Neural crest cell (in vitro differentiated cells): Measurements from ENCODE around the gene FARP1. TPM values are rescaled to one million over a fixed set of nuclear protein-coding genes. Genes with fewer than 3 reads are reported as not detected.
A peak's percentile ranks its signal among the peaks of the same experiment; 100 is the strongest.

Experiments
- DNase-seq: peaks from one replicate; pipeline ENCODE4 v3.0.0; 2021; ENCODE audit warnings: low read depth, mixed read lengths, low spot score
- H3K27ac Mint-ChIP-seq: one replicate; pipeline ENCODE4 v1.8.0; 2021; ENCODE audit warnings: mild to moderate bottlenecking, mixed read lengths; ENCODE audit not compliant: unreplicated experiment
- H3K27me3 Mint-ChIP-seq: 2 replicates; pipeline ENCODE4 v1.8.0; 2021; ENCODE audit warnings: low read depth, mild to moderate bottlenecking, mixed read lengths
- H3K36me3 Mint-ChIP-seq: 2 replicates; pipeline ENCODE4 v1.8.0; 2021; ENCODE audit warnings: low read depth, mild to moderate bottlenecking, mixed read lengths
- H3K4me1 Mint-ChIP-seq: 2 replicates; pipeline ENCODE4 v1.8.0; 2021; ENCODE audit warnings: mixed read lengths
- H3K4me3 Mint-ChIP-seq: one replicate; pipeline ENCODE4 v1.8.0; 2021; ENCODE audit warnings: mild to moderate bottlenecking, mixed read lengths
- H3K9me3 Mint-ChIP-seq: 2 replicates; pipeline ENCODE4 v1.8.0; 2021; ENCODE audit warnings: mixed read lengths
- total RNA-seq: library from RNA; stranded (reverse); gene quantifications from 2 replicates; pipeline ENCODE4 v1.2.1, GENCODE V29; 2021
- TF ChIP-seq, protein P1 (sequence below): fragments of 200-600 bp; sonication (generic); conservative IDR thresholded peaks from 2 replicates; pipeline ENCODE4 v1.5.0; 2021; ENCODE audit warnings: antibody characterized with exemption, mild to moderate bottlenecking

Gene FARP1
- total RNA-seq, 1 donor from 2014 or later: 138 TPM

DNA sequence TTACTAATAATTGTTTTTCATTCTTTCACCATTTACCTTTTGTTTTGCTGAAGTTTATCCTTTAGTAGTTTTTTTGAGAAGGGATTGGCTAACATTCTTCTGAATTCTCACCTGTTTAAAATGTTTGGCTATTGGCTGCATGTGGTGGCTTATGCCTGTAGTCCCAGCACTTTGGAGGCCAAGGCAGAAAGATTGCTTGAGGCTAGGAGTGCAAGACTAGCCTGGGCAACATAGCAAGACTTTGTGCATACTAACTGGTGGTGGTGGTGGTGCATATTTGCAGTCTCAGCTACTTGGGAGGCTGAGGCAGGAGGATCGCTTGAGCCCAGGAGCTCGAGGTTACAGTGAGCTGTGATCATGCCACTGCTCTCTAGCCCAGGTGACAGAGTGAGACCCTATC lies 61.7 kb downstream of the FARP1 start:
- H3K36me3 Mint-ChIP-seq: peaks cover 38% of the 10 kb centered on the region
- H3K4me1 Mint-ChIP-seq: peaks cover 53% of the 10 kb centered on the region

DNA sequence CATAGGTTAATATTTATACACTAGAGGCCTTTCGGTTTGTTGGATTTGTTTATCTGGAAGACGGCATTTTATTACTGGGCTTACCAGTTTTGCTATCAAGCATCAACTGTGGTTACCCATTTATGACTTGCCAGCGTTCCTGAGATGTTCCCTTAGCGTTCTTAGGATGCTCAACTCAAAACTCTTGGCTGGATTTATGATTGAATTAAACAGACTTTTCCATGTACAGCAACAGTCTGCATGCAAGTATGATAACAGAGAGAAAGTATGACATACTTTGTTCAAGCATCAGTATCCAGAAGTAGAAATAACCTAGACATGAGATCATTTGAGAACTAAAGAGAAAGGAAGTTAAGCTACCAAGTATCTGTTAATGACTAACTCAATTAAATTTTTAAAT lies 64.1 kb downstream of the FARP1 start:
- Mint-ChIP-seq H3K27me3 (no peaks in the 10 kb centered on the region), H3K9me3 (peaks cover 23% of the 10 kb centered on the region), H3K36me3 (peaks cover 49% of the 10 kb centered on the region), H3K4me1 (peaks cover 42% of the 10 kb centered on the region), H3K4me3 (no peak overlapping the region), H3K27ac (no peak overlapping the region)
- DNase-seq: no peak
- TF ChIP-seq, protein P1, sequence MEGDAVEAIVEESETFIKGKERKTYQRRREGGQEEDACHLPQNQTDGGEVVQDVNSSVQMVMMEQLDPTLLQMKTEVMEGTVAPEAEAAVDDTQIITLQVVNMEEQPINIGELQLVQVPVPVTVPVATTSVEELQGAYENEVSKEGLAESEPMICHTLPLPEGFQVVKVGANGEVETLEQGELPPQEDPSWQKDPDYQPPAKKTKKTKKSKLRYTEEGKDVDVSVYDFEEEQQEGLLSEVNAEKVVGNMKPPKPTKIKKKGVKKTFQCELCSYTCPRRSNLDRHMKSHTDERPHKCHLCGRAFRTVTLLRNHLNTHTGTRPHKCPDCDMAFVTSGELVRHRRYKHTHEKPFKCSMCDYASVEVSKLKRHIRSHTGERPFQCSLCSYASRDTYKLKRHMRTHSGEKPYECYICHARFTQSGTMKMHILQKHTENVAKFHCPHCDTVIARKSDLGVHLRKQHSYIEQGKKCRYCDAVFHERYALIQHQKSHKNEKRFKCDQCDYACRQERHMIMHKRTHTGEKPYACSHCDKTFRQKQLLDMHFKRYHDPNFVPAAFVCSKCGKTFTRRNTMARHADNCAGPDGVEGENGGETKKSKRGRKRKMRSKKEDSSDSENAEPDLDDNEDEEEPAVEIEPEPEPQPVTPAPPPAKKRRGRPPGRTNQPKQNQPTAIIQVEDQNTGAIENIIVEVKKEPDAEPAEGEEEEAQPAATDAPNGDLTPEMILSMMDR: no peak

More for the DNA sequence above, 61.7 kb downstream of the FARP1 start:
- no peaks in the 10 kb centered on the region for H3K27me3 Mint-ChIP-seq
- no peak overlapping the region for H3K27ac Mint-ChIP-seq
- no peak for DNase-seq
- TF ChIP-seq, protein P1: no peak
- H3K4me3 Mint-ChIP-seq: no peak overlapping the region
- H3K9me3 Mint-ChIP-seq: peaks cover 17% of the 10 kb centered on the region

DNA sequence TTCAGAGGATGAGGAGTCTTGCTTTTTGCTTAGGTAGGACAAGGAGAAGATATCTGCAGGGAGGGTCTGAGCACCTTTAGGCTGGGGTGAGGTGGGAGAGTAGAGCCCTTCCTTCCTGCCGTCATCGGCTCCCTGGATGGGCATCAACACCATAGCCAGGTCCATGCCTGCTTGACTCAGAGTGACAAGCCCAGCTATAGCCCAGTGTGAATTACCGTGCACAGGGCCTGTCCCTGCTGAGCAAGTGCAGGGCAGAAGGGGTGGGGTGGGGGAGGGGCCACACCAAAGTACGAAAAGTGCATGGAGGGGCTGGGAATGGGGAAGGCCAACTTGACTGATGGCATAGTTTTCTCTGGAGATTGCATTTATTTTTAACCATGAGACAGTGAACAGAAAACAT lies 64.5 kb downstream of the FARP1 start:
- no peaks in the 10 kb centered on the region for H3K27me3 Mint-ChIP-seq
- DNase-seq: no peak
- peaks cover 49% of the 10 kb centered on the region for H3K36me3 Mint-ChIP-seq
- peaks cover 23% of the 10 kb centered on the region for H3K9me3 Mint-ChIP-seq
- H3K27ac Mint-ChIP-seq: no peak overlapping the region
- TF ChIP-seq, protein P1: no peak
- H3K4me1 Mint-ChIP-seq: peaks cover 40% of the 10 kb centered on the region
- H3K4me3 Mint-ChIP-seq: no peak overlapping the region

DNA sequence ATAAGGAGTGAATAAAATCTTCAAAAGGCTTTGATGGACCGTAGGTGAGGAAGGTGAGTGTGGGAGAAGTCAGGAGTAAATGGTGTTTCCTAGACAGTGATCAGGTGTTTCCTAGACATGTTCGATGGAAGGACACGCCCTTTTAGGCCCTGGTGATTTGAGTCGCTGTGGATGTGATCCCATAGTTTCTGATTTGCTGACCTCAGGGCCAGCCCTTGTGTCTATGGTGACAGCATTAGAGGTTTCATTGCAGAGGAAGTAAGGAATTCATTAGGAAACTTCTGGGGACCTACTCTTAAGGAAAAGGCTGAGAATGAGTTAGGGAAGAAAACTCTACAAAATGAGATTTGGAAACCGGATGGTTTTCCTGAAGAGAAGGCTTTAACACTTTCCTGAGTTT lies 65.7 kb downstream of the FARP1 start:
- no peaks in the 10 kb centered on the region for H3K27me3 Mint-ChIP-seq
- peak overlapping the region; percentile 30 for H3K27ac Mint-ChIP-seq
- no peak for DNase-seq
- no peak overlapping the region for H3K4me3 Mint-ChIP-seq
- TF ChIP-seq, protein P1: no peak
- peaks cover 50% of the 10 kb centered on the region for H3K36me3 Mint-ChIP-seq
- H3K9me3 Mint-ChIP-seq: peaks cover 23% of the 10 kb centered on the region
- H3K4me1 Mint-ChIP-seq: peaks cover 41% of the 10 kb centered on the region

DNA sequence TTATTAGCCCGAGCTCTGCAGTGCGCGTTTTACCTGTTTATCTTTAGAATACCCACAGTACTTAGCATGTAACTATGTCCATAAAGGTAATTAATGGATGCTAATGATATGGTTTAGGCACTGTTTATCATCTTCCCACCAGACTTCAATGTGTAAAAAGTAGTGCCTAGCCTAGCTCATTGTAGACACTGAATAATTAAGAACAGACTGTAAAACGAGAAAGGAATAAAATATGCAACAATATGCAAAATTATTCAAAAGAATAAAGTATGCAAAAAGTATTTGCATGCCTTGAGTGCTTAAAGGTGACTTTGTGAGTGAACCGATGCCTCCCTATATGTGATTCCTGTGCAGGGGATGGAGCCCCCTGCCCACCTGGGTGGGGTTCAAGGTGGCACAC lies 69.9 kb downstream of the FARP1 start:
- H3K4me3 Mint-ChIP-seq: no peak overlapping the region
- peaks cover 8% of the 10 kb centered on the region for H3K9me3 Mint-ChIP-seq
- H3K36me3 Mint-ChIP-seq: peaks cover 25% of the 10 kb centered on the region
- H3K27ac Mint-ChIP-seq: no peak overlapping the region
- no peak for DNase-seq
- TF ChIP-seq, protein P1: no peak
- no peaks in the 10 kb centered on the region for H3K27me3 Mint-ChIP-seq
- peaks cover 43% of the 10 kb centered on the region for H3K4me1 Mint-ChIP-seq

DNA sequence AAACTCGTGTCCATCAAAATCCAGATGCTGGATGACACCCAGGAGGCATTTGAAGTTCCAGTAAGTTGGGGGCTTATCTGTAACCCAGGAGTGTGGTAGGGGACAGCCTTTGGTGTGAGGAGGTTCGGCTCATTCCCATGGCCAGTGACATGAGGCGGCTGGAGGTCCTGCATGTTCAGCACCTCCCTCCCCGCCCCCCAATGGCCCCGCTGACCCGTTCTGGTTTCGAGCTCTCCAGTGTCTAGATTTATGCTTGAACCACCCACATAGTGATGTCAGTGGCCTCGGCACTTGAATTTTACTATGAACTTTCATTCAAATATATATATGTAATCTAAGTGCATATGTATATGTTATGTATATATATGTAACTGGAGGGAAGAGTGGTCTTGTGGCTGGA lies 70.5 kb downstream of the FARP1 start:
- peaks cover 8% of the 10 kb centered on the region for H3K9me3 Mint-ChIP-seq
- H3K27me3 Mint-ChIP-seq: no peaks in the 10 kb centered on the region
- peaks cover 43% of the 10 kb centered on the region for H3K4me1 Mint-ChIP-seq
- peaks cover 22% of the 10 kb centered on the region for H3K36me3 Mint-ChIP-seq
- H3K27ac Mint-ChIP-seq: no peak overlapping the region
- TF ChIP-seq, protein P1: no peak
- no peak overlapping the region for H3K4me3 Mint-ChIP-seq
- DNase-seq: no peak
